GM12892 (cell line): Measurements from ENCODE around the gene TET2.

ENCODE experiments used
- POLR2A ChIP-seq: IDR thresholded peaks from 2 replicates; pipeline ENCODE4 v1.6.1; 2011; ENCODE audit warnings: low read depth, low read length, control low read depth
- POLR2AphosphoS5 ChIP-seq: IDR thresholded peaks from 2 replicates; pipeline ENCODE4 v1.6.1; 2011; ENCODE audit warnings: low read depth, low read length, control low read depth
- TAF1 ChIP-seq: IDR thresholded peaks from 2 replicates; pipeline ENCODE4 v1.6.1; 2011; ENCODE audit warnings: low read depth, mild to moderate bottlenecking, control low read depth, low read length, borderline replicate concordance

GRCh38 chr4:105293360-105293759, 146.7 kb downstream of the TET2 start:
- no peak for TF ChIP-seq TAF1
- no peak for TF ChIP-seq POLR2A
- no peak for TF ChIP-seq POLR2AphosphoS5
